HepG2 (cell line): ENCODE data around the gene NT5M. TPM values are rescaled to one million over a fixed set of nuclear protein-coding genes. Genes with fewer than 3 reads are reported as not detected.

Experiments used
- CEBPB ChIP-seq: IDR thresholded peaks from 2 replicates; pipeline ENCODE4 v1.6.1; 2011; ENCODE audit warnings: low read depth, low read length, improper control_type of control experiment, borderline replicate concordance
- EP300 ChIP-seq, 3 experiments: sonication (generic) in 1 of 3; formaldehyde crosslinking in 1 of 3; IDR thresholded peaks; 2 replicates each; pipeline versions ENCODE4 v1.5.1 to v1.6.1; 2011 to 2020; ENCODE audit warnings: low read depth in 2 of 3, low read length in 2 of 3, borderline replicate concordance in 1 of 3, improper control_type of control experiment in 1 of 3, mild to moderate bottlenecking in 1 of 3, missing genetic modification reagents in 1 of 3, moderate library complexity in 1 of 3
- FOXA1 ChIP-seq, 2 experiments: fragments of 450-650 bp in 1 of 2; sonication (generic) in 1 of 2; formaldehyde crosslinking in 1 of 2; IDR thresholded peaks; 2 replicates each; pipeline versions ENCODE4 v1.4.0 to v1.6.1; 2016 to 2020; ENCODE audit warnings: missing genetic modification reagents in 1 of 2
- HNRNPL ChIP-seq: fragments of 200-400 bp; formaldehyde crosslinking; IDR thresholded peaks from 2 replicates; pipeline ENCODE4 v1.6.1; 2017; ENCODE audit warnings: mild to moderate bottlenecking, low read depth, low read length
- KDM1A ChIP-seq: IDR thresholded peaks from 2 replicates; pipeline ENCODE4 v1.6.1; 2016; ENCODE audit warnings: missing compliant biosample characterization
- KLF12 ChIP-seq: sonication (generic); formaldehyde crosslinking; IDR thresholded peaks from 2 replicates; pipeline ENCODE4 v1.4.0; 2020; ENCODE audit warnings: missing genetic modification reagents, borderline replicate concordance
- NFIB ChIP-seq: sonication (generic); formaldehyde crosslinking; IDR thresholded peaks from 2 replicates; pipeline ENCODE4 v1.9.0; 2021; ENCODE audit warnings: missing genetic modification reagents, mild to moderate bottlenecking, borderline replicate concordance
- PAWR ChIP-seq: sonication (generic); formaldehyde crosslinking; IDR thresholded peaks from 2 replicates; pipeline ENCODE4 v1.4.0; 2020; ENCODE audit warnings: missing genetic modification reagents, mild to moderate bottlenecking, borderline replicate concordance
- RBM39 ChIP-seq: fragments of 200-400 bp; formaldehyde crosslinking; IDR thresholded peaks from one replicate; pipeline ENCODE4 v1.6.1; 2018; ENCODE audit warnings: antibody characterized with exemption, mild to moderate bottlenecking, low read depth, low read length; ENCODE audit not compliant: poor library complexity, severe bottlenecking
- RNF219 ChIP-seq: sonication (generic); formaldehyde crosslinking; IDR thresholded peaks from 2 replicates; pipeline ENCODE4 v1.5.0; 2020; ENCODE audit warnings: mild to moderate bottlenecking, missing genetic modification reagents
- SMAD3 ChIP-seq: sonication (generic); formaldehyde crosslinking; IDR thresholded peaks from 2 replicates; pipeline ENCODE4 v1.4.0; 2020; ENCODE audit warnings: missing genetic modification reagents
- SMYD3 ChIP-seq: sonication (generic); formaldehyde crosslinking; IDR thresholded peaks from 2 replicates; pipeline ENCODE4 v1.8.1; 2023; ENCODE audit warnings: mild to moderate bottlenecking, missing genetic modification reagents
- ZFP36L1 ChIP-seq: sonication (generic); formaldehyde crosslinking; IDR thresholded peaks from 2 replicates; pipeline ENCODE4 v1.8.0; 2022; ENCODE audit warnings: mild to moderate bottlenecking, missing genetic modification reagents, moderate library complexity
- polyA plus RNA-seq, 8 experiments: library from polyadenylated mRNA; depleted of rRNA in 3 of 8; stranded (reverse) in 7 of 8; unstranded in 1 of 8; fragments of >200 nt; fragmentation: Illumina TruSeq in 4 of 8; extraction: Trizol in 4 of 8; gene quantifications; 2 replicates each; pipeline versions ENCODE4 v1.2.1 to v1.2.3, GENCODE V29; 2011 to 2016; ENCODE audit warnings: low read depth in 4 of 8, missing spikeins in 1 of 8, mixed read lengths in 1 of 8; ENCODE audit not compliant: insufficient read depth in 1 of 8
- total RNA-seq, 5 experiments: library from RNA; depleted of rRNA; stranded (reverse); fragments of >200 nt; fragmentation: Illumina TruSeq; extraction: Trizol; gene quantifications; 2 replicates each; pipeline ENCODE4 v1.2.3, GENCODE V29; 2016; ENCODE audit warnings: low read depth in 1 of 5
- TF ChIP-seq, protein P1 (sequence below): sonication (generic); formaldehyde crosslinking; IDR thresholded peaks from 2 replicates; pipeline ENCODE4 v1.5.1; 2020; ENCODE audit warnings: mild to moderate bottlenecking, missing genetic modification reagents, moderate library complexity
- TF ChIP-seq, protein P2 (sequence below): sonication (generic); formaldehyde crosslinking; IDR thresholded peaks from 2 replicates; pipeline ENCODE4 v1.4.0; 2020; ENCODE audit warnings: mild to moderate bottlenecking, missing genetic modification reagents

NT5M gene
- total and polyA plus RNA-seq, 2 of the 13 experiments (the other 11 are each of a cell fraction or from before 2014, with no cell fraction given): 0.55 to 0.78 TPM

DNA sequence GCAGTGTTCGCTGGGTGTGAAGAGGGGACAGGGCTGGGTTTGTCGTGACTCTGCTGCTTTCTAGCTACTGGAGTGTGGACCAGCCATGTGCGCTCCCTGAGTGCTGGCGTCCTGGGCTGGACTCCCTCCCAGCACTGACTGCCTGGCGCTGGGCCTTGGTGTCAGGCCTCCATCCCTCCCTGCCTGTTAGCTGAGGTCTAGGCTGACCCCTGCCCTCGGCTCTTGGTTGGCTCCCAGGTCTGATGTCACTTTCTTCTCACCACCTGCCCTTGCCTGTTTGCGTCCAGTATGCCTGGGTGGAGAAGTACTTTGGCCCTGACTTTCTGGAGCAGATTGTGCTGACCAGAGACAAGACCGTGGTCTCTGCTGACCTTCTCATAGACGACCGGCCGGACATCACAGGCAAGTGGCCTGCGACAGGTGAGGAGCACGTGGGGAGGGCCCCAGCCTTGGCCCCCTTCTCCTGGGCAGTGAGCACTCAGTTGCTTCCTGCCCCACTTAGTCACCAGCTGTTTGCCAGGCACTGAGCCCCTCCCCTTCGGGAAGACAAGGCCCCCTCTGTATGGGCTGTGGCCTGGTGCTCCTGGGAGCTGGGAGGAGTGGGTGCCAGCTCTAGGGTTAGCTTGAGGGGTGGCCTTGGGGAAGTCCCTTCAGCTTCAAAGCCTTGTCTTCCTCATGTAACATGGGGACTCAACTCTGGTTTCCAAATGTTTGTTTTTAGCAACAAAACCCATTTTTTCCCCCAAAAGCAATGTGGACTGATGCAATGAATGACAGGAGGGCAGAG is 41.5 kb downstream of the NT5M start (continued):
- no peak for TF ChIP-seq KLF12 (CRISPR knock-in tag)
- no peak for TF ChIP-seq SMYD3 (CRISPR knock-in tag)
- peak; percentile 33 for TF ChIP-seq KDM1A
- no peak; a peak in 1 of 4 replicates for TF ChIP-seq EP300 (IDR thresholded peaks at IDR 0.05; ENCODE audit: low read depth in 2 of 2, low read length in 2 of 2)
- TF ChIP-seq EP300 (CRISPR knock-in tag; IDR thresholded peaks at IDR 0.05; ENCODE audit: borderline replicate concordance): peak; percentile 69
- TF ChIP-seq ZFP36L1 (CRISPR knock-in tag): no peak
- TF ChIP-seq RBM39: no peak
- TF ChIP-seq, protein P1, sequence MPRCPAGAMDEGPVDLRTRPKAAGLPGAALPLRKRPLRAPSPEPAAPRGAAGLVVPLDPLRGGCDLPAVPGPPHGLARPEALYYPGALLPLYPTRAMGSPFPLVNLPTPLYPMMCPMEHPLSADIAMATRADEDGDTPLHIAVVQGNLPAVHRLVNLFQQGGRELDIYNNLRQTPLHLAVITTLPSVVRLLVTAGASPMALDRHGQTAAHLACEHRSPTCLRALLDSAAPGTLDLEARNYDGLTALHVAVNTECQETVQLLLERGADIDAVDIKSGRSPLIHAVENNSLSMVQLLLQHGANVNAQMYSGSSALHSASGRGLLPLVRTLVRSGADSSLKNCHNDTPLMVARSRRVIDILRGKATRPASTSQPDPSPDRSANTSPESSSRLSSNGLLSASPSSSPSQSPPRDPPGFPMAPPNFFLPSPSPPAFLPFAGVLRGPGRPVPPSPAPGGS (CRISPR knock-in tag): no peak
- TF ChIP-seq, protein P2, sequence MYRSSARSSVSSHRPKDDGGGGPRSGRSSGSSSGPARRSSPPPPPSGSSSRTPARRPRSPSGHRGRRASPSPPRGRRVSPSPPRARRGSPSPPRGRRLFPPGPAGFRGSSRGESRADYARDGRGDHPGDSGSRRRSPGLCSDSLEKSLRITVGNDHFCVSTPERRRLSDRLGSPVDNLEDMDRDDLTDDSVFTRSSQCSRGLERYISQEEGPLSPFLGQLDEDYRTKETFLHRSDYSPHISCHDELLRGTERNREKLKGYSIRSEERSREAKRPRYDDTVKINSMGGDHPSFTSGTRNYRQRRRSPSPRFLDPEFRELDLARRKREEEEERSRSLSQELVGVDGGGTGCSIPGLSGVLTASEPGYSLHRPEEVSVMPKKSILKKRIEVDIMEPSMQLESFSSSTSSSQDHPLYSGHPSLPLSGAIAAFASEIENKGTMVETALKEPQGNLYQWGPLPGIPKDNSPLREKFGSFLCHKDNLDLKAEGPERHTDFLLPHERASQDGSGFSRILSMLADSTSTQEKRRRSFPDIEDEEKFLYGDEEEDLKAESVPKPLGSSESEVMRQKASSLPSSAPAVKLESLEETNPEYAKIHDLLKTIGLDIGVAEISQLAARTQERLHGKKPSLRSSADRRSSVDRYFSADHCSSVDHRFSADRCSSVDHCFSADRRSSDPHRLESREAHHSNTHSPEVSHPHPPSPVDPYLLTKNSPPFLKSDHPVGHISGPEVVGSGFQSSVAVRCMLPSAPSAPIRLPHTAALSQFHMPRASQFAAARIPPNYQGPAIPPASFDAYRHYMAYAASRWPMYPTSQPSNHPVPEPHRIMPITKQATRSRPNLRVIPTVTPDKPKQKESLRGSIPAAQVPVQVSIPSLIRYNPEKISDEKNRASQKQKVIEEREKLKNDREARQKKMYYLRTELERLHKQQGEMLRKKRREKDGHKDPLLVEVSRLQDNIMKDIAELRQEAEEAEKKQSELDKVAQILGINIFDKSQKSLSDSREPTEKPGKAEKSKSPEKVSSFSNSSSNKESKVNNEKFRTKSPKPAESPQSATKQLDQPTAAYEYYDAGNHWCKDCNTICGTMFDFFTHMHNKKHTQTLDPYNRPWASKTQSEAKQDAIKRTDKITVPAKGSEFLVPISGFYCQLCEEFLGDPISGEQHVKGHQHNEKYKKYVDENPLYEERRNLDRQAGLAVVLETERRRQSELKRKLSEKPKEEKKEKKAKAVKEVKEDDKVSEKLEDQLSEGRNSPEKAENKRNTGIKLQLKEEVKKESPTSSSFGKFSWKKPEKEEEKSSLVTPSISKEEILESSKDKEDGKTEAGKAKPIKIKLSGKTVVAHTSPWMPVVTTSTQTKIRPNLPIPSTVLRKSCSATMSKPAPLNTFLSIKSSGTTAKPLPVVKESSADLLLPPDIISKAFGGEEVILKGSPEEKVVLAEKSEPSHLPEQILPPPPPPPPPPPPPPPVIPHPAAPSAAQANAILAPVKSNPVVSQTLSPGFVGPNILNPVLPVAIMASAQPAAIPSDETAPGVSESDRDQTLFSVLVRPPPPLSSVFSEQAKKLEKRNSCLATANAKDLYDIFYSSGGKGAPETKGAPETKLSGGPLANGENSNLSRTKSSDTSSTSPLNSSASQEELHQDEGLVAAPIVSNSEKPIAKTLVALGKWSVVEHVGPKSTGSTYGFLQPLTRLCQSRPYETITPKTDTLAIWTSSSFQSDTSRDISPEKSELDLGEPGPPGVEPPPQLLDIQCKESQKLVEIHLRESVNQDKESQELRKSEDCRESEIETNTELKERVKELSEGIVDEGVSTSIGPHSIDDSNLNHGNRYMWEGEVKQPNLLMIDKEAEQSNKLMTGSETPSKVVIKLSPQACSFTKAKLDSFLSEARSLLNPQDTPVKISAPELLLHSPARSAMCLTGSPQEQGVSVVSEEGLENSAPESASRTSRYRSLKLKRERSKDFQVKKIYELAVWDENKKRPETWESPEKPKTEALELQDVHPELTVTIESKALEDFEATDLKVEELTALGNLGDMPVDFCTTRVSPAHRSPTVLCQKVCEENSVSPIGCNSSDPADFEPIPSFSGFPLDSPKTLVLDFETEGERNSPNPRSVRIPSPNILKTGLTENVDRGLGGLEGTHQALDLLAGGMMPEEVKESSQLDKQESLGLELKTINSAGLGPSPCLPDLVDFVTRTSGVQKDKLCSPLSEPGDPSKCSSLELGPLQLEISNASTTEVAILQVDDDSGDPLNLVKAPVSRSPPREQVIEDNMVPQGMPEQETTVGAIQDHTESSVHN (CRISPR knock-in tag): no peak
- no peak for TF ChIP-seq CEBPB
- TF ChIP-seq SMAD3 (CRISPR knock-in tag): 0 out of 2 replicates have a peak, but pooled peaks have one; percentile 25
- no peak for TF ChIP-seq PAWR (CRISPR knock-in tag)
- no peak for TF ChIP-seq RNF219 (CRISPR knock-in tag)
- peak; percentile 91 for TF ChIP-seq HNRNPL
- TF ChIP-seq FOXA1 (IDR thresholded peaks at IDR 0.05): no peak
- TF ChIP-seq FOXA1 (CRISPR knock-in tag; IDR thresholded peaks at IDR 0.05): no peak
- no peak for TF ChIP-seq NFIB
